ENCODE results near the gene SLC35D3. TPM values are rescaled to one million over a fixed set of nuclear protein-coding genes. Genes with fewer than 3 reads are reported as not detected.
"Not testable (repeated sequence)": the region's sequence is repeated elsewhere in the genome, so short reads cannot be mapped to it uniquely, and the experiment has no call there.

Gene SLC35D3
- total RNA-seq, result not detected
- total RNA-seq (2013), result not detected
- 0 to 0.09 (median 0) reads per million in 29 experiments for total RNA-seq

- H3K27me3 ChIP-seq (replicated peaks in 1 of 2; ENCODE audit: control insufficient read depth in 2 of 2, extremely low read depth in 1 of 2, insufficient read depth in 2 of 2, low read length in 1 of 2), result peaks cover 14 to 51% of the 10 kb centered on the region in 2 experiments
- H3K4me3 Mint-ChIP-seq, result peak within 1 kb of the TSS; percentile 74 to 81 (median 75)
- H3K4me1 ChIP-seq (ENCODE audit: control insufficient read depth in 1 of 2, extremely low read depth in 1 of 2, insufficient read depth in 2 of 2, low read length in 2 of 2), result peaks cover 19 to 38% of the 10 kb centered on the region in 2 experiments
- H3K9me3 Mint-ChIP-seq, result no peaks in the 10 kb centered on the region
- H3K36me3 Mint-ChIP-seq, result no peaks in the 10 kb centered on the region
- DNase-seq (peak in 6 of 35 experiments; percentile 4 to 22 (median 16)), ATAC-seq (replicated peaks in 1 of 4) (peak; percentile 33 to 62 (median 39))
- H3K4me3 ChIP-seq (ENCODE audit: control insufficient read depth in 1 of 2, extremely low read depth in 1 of 2, low read length in 1 of 2), result peak within 1 kb of the TSS; percentile 23 to 74
- peaks cover 53 to 56% of the 10 kb centered on the region in 2 donors for H3K27me3 Mint-ChIP-seq
- 1% methylated on average over 82 of the region's 86 CpGs for WGBS (ENCODE audit: insufficient coverage)
- H3K27ac Mint-ChIP-seq, result no peak within 1 kb of the TSS
- H3K4me1 Mint-ChIP-seq, result peaks cover 25 to 33% (median 32%) of the 10 kb centered on the region in 3 donors
- H3K9me3 ChIP-seq, result no peaks in the 10 kb centered on the region
- ChIA-PET CTCF (interaction anchor here in 1 of 2 donors (0.5 kb wide), 1 partner anchor 62 kb away, joined by 3 read pairs; no protein-coding TSS in a partner anchor), POLR2A (no interaction called here)
- no peak within 1 kb of the TSS for H3K27ac ChIP-seq (ENCODE audit: low read length)
- peaks cover 0 to under 1% of the 10 kb centered on the region in 2 donors for H3K36me3 ChIP-seq (ENCODE audit: control insufficient read depth in 2 of 2, extremely low read depth in 1 of 2, insufficient read depth in 1 of 2, low read length in 1 of 2)
Measured at GRCh38 chr6:136921936-136922684, at the start of gene SLC35D3. TSS of gene SLC35D3 (plus strand) at chr6:136922301. CDS start at chr6:136922429, 128 bp downstream.

- ChIA-PET POLR2A (no interaction called here), CTCF (no interaction called here)
- Mint-ChIP-seq H3K4me3 (no peak overlapping the region), H3K9me3 (peaks cover 0 to 27% (median 10%) of the 10 kb centered on the region in 3 donors), H3K36me3 (peaks cover 59% of the 10 kb centered on the region), H3K4me1 (peaks cover 0 to 10% (median 0%) of the 10 kb centered on the region in 3 donors), H3K27me3 (no peaks in the 10 kb centered on the region), H3K27ac (no peak overlapping the region)
- Histone ChIP-seq H3K4me1 (ENCODE audit: control insufficient read depth in 1 of 2, extremely low read depth in 1 of 2, insufficient read depth in 2 of 2, low read length in 2 of 2) (no peaks in the 10 kb centered on the region), H3K36me3 (ENCODE audit: control insufficient read depth in 2 of 2, extremely low read depth in 1 of 2, insufficient read depth in 1 of 2, low read length in 1 of 2) (peaks cover 0 to 10% of the 10 kb centered on the region in 2 donors), H3K4me3 (ENCODE audit: control insufficient read depth in 1 of 2, extremely low read depth in 1 of 2, low read length in 1 of 2) (no peak overlapping the region), H3K27me3 (replicated peaks in 1 of 2; ENCODE audit: control insufficient read depth in 2 of 2, extremely low read depth in 1 of 2, insufficient read depth in 2 of 2, low read length in 1 of 2) (no peaks in the 10 kb centered on the region), H3K9me3 (peaks cover 11% of the 10 kb centered on the region), H3K27ac (ENCODE audit: low read length) (no peak overlapping the region)
- WGBS (ENCODE audit: insufficient coverage), result no CpG with 5 or more reads among the region's 3 CpGs
- DNase-seq (peak in 1 of 35 experiments; percentile 3), ATAC-seq (replicated peaks in 1 of 4) (no peak)
Measured at GRCh38 chr6:136873748-136874147, 48.4 kb upstream of the SLC35D3 start.

- peaks cover 11% of the 10 kb centered on the region for H3K9me3 ChIP-seq
- H3K27me3 Mint-ChIP-seq; H3K4me3 ChIP-seq (ENCODE audit: control insufficient read depth in 1 of 2, extremely low read depth in 1 of 2, low read length in 1 of 2); CTCF ChIA-PET; H3K27ac ChIP-seq (ENCODE audit: low read length); ATAC-seq (replicated peaks in 1 of 4); H3K4me3 Mint-ChIP-seq; POLR2A ChIA-PET; H3K4me1 ChIP-seq (ENCODE audit: control insufficient read depth in 1 of 2, extremely low read depth in 1 of 2, insufficient read depth in 2 of 2, low read length in 2 of 2); H3K36me3 ChIP-seq (ENCODE audit: control insufficient read depth in 2 of 2, extremely low read depth in 1 of 2, insufficient read depth in 1 of 2, low read length in 1 of 2); H3K27ac Mint-ChIP-seq; DNase-seq; H3K27me3 ChIP-seq (replicated peaks in 1 of 2; ENCODE audit: control insufficient read depth in 2 of 2, extremely low read depth in 1 of 2, insufficient read depth in 2 of 2, low read length in 1 of 2): not testable (repeated sequence)
- Mint-ChIP-seq H3K9me3 (peaks cover 0 to 27% (median 10%) of the 10 kb centered on the region in 3 donors), H3K36me3 (peaks cover 67% of the 10 kb centered on the region), H3K4me1 (peaks cover 0 to 14% (median 5%) of the 10 kb centered on the region in 3 donors)
- WGBS (ENCODE audit: insufficient coverage), result 100% methylated on average over 2 of the region's 4 CpGs
Measured at GRCh38 chr6:136876469-136876868, 45.6 kb upstream of the SLC35D3 start.

GRCh38 chr6:136880748-136881460 is 41.2 kb upstream of the SLC35D3 start:
- no peaks in the 10 kb centered on the region for H3K4me1 ChIP-seq (ENCODE audit: control insufficient read depth in 1 of 2, extremely low read depth in 1 of 2, insufficient read depth in 2 of 2, low read length in 2 of 2)
- H3K36me3 ChIP-seq (ENCODE audit: control insufficient read depth in 2 of 2, extremely low read depth in 1 of 2, insufficient read depth in 1 of 2, low read length in 1 of 2), result no peaks in the 10 kb centered on the region
- Mint-ChIP-seq H3K36me3 (peaks cover 52% of the 10 kb centered on the region), H3K4me1 (peaks cover 0 to 14% (median 5%) of the 10 kb centered on the region in 3 donors), H3K27me3 (no peaks in the 10 kb centered on the region), H3K27ac (no peak overlapping the region), H3K4me3 (no peak overlapping the region), H3K9me3 (peaks cover 0 to 9% (median 0%) of the 10 kb centered on the region in 3 donors)
- WGBS (ENCODE audit: insufficient coverage), result no CpG with 5 or more reads among the region's 4 CpGs
- H3K27me3 ChIP-seq (replicated peaks in 1 of 2; ENCODE audit: control insufficient read depth in 2 of 2, extremely low read depth in 1 of 2, insufficient read depth in 2 of 2, low read length in 1 of 2), result no peaks in the 10 kb centered on the region
- CTCF ChIA-PET, result interaction anchor here in 1 of 2 donors (0.6 kb wide), 1 partner anchor 1395 kb away, joined by 3 read pairs; no protein-coding TSS in a partner anchor
- no peak for DNase-seq
- no peak overlapping the region for H3K27ac ChIP-seq (ENCODE audit: low read length)
- ATAC-seq (replicated peaks in 1 of 4), result no peak
- no peak overlapping the region for H3K4me3 ChIP-seq (ENCODE audit: control insufficient read depth in 1 of 2, extremely low read depth in 1 of 2, low read length in 1 of 2)
- no peaks in the 10 kb centered on the region for H3K9me3 ChIP-seq
- POLR2A ChIA-PET, result no interaction called here

GRCh38 chr6:136886091-136886490 is 36.0 kb upstream of the SLC35D3 start:
- H3K4me3 ChIP-seq (ENCODE audit: control insufficient read depth in 1 of 2, extremely low read depth in 1 of 2, low read length in 1 of 2), result no peak overlapping the region
- H3K36me3 ChIP-seq (ENCODE audit: control insufficient read depth in 2 of 2, extremely low read depth in 1 of 2, insufficient read depth in 1 of 2, low read length in 1 of 2), result no peaks in the 10 kb centered on the region
- no peaks in the 10 kb centered on the region for H3K27me3 ChIP-seq (replicated peaks in 1 of 2; ENCODE audit: control insufficient read depth in 2 of 2, extremely low read depth in 1 of 2, insufficient read depth in 2 of 2, low read length in 1 of 2)
- no peaks in the 10 kb centered on the region for H3K9me3 Mint-ChIP-seq
- H3K9me3 ChIP-seq, result no peaks in the 10 kb centered on the region
- ChIA-PET POLR2A (no interaction called here), CTCF (no interaction called here)
- no peak overlapping the region for H3K27ac ChIP-seq (ENCODE audit: low read length)
- no peaks in the 10 kb centered on the region for H3K27me3 Mint-ChIP-seq
- no peaks in the 10 kb centered on the region for H3K4me1 ChIP-seq (ENCODE audit: control insufficient read depth in 1 of 2, extremely low read depth in 1 of 2, insufficient read depth in 2 of 2, low read length in 2 of 2)
- H3K36me3 Mint-ChIP-seq, result peaks cover 34% of the 10 kb centered on the region
- no peak overlapping the region for H3K4me3 Mint-ChIP-seq
- ATAC-seq (replicated peaks in 1 of 4) (no peak), DNase-seq (no peak)
- WGBS (ENCODE audit: insufficient coverage), result 100% methylated on average over 1 of the region's 3 CpGs
- peaks cover 4 to 9% (median 7%) of the 10 kb centered on the region in 3 donors for H3K4me1 Mint-ChIP-seq
- H3K27ac Mint-ChIP-seq, result no peak overlapping the region

GRCh38 chr6:136887953-136888352 is 34.1 kb upstream of the SLC35D3 start:
- ATAC-seq (replicated peaks in 1 of 4) (no peak), DNase-seq (no peak)
- H3K4me3 ChIP-seq (ENCODE audit: control insufficient read depth in 1 of 2, extremely low read depth in 1 of 2, low read length in 1 of 2), result no peak overlapping the region
- no peaks in the 10 kb centered on the region for H3K9me3 ChIP-seq
- H3K36me3 ChIP-seq (ENCODE audit: control insufficient read depth in 2 of 2, extremely low read depth in 1 of 2, insufficient read depth in 1 of 2, low read length in 1 of 2), result no peaks in the 10 kb centered on the region
- ChIA-PET CTCF (no interaction called here), POLR2A (no interaction called here)
- H3K27ac ChIP-seq (ENCODE audit: low read length), result no peak overlapping the region
- Mint-ChIP-seq H3K9me3 (no peaks in the 10 kb centered on the region), H3K27me3 (no peaks in the 10 kb centered on the region), H3K4me1 (peaks cover 4 to 10% (median 7%) of the 10 kb centered on the region in 3 donors), H3K36me3 (peaks cover 38% of the 10 kb centered on the region), H3K27ac (no peak overlapping the region), H3K4me3 (no peak overlapping the region)
- H3K27me3 ChIP-seq (replicated peaks in 1 of 2; ENCODE audit: control insufficient read depth in 2 of 2, extremely low read depth in 1 of 2, insufficient read depth in 2 of 2, low read length in 1 of 2), result no peaks in the 10 kb centered on the region
- no CpG with 5 or more reads among the region's 1 CpG for WGBS (ENCODE audit: insufficient coverage)
- H3K4me1 ChIP-seq (ENCODE audit: control insufficient read depth in 1 of 2, extremely low read depth in 1 of 2, insufficient read depth in 2 of 2, low read length in 2 of 2), result no peaks in the 10 kb centered on the region

All from T-cell (primary cell).